ENCODE data around the gene UBAC2.
A peak's percentile ranks its signal among the peaks of the same experiment; 100 is the strongest.
"Not testable (repeated sequence)": the region's sequence is repeated elsewhere in the genome, so short reads cannot be mapped to it uniquely, and the experiment has no call there.

Gene UBAC2

DNA sequence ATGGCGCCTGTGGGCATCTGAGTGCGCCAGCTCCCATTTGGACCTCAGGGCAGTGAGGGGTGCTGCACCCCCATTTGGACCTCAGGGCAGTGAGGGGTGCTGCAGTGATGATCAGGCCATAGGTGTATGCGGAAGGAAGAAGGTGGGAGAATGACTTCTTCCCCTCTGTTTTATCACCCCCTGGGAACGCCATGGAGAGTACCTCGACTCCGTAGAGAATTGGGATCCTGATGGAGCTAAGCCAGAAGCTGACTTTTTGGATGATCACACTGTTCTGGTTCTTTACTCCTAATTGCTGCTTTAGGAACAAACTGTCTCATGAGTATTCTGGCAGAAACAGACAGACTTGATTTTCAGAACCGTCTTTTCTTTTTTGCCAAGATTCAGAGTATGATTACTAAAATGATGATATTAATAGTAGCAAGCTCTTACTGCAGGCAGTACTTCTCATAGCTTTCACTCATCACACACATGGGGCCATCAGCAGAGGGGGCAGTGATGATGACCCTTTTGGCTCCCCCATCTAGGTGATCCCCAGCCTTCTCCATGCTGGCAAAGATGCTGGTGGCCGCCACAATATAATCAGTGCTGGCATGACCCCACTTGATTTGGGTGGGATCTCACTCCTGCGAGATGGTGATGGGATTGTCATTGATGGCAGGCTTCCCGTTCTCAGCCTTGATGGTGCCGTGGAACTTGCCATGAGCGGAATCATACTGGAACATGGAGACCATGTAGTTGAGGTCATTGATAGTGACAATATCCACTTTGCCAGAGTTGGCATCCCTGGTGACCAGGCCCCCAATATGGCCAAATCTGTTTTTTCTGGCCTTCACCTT is 10.3 kb upstream of the UBAC2 start:
- no peak for DNase-seq

DNA sequence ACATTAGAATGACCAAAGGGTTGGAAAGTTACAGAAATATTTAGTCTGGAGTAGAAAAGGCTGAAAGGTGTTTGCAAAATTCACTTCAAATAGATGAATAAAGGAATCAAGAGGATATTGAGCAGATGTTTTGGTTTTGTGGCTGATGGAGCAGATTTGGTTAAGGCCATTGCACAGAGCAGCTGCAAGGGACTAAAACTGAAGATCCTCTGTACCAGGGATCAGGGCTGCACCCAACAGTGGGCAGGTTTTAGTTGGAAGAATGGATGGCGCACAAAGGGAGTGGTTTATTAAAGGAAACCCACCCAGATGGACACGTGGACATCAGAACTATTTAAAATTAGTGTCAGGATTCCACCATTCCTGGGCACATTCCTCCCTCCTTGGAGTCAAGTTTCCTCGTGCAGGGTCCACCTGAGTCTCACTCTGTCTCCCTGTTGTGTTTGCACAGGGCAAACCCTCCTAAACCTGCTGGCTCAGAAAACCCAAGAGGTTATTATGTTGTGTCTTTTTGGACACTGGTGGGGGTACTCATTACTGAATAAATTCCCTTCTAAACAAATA is 9.2 kb upstream of the UBAC2 start:
- no peak for DNase-seq

DNA sequence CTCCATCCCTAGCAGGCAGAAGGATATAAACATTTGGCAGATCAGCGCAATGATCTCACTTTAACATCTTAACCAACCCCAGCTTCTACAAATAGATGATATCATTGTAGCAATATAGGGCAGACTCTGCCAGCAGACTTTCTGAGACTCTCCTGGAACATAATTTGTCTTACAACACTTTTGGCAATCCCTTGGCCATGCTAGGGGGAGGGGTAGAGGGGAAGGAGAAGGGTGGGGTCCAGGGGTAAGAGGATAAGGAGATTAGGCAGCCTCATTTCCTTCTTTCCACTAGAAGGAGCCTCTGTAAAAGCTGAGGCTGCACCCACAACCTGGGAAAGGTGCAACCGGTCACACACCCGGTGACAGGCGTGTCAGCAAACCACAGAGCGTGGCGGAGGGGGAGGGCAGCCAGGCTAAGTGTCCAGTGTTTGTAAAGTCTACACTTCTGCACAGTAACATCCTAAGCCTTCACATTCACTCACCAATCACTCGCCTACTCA is 8.7 kb upstream of the UBAC2 start:
- no peak for DNase-seq

DNA sequence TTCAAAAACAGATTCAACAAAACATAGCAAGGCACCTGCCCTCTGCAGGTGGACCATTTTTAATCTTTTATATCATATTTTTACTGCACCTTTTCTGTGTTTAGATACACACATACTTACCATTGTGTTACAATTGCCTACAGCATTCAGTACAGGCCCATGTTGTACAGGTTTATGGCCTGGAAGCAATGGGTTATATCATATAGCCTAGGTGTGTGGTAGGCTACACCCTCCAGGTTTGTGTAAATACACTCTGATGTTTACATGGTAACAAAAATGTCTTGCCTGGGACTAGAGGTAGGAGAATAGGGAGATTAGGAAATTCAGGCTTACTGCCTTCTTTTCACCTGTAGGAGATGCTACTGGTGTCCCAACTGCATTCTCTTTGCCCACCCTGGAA is 8.2 kb upstream of the UBAC2 start:
- DNase-seq, result no peak

DNA sequence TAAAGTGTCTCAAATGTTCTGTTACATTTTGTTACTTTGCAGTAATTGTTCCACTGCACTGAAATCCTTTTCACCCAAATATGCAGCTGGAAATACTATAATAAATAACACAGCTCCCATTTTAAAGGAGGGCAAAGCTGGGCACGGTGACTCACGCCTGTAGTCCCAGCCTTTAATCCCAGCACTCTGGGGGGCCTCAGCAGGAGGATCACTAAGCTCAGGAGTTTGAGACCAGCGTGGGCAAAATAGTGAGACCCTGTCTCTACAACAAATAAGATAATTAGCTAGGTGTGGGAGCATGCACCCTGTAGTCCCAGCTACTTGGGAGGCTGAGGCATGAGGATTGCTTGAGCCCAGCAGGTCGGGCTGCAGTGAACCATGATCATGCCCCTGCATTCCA is 7.5 kb upstream of the UBAC2 start:
- no peak for DNase-seq

DNA sequence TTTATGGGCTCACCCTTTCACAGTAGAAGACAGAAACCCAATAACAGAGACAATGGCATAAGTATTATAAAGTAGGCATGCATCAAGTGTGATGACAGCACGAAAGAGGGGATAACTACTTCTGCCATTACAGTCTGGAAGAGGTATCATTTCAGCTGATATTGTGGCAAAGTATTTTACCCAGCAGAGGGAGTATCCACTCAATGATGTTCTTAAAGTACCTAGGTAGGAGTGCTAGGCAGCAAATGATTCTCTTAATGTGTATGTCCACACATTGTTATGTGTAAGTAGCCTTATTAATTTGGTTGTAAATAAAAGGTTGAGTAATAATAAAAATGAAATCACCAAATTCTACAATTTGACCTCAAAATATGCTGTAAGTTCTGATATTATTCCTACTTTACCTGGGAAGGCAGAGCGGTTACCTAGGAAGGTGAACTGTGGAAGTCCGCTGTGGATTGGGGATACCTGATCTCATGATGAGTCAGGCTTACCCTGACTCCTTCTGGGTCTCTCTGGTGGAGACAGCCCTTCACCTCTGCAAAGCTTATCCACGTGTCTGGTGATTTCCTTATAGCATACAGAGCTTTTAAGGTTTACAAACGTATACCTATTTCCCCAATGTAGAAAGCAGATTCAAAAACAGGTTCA is 4.1 kb upstream of the UBAC2 start:
- no peak for DNase-seq

DNA sequence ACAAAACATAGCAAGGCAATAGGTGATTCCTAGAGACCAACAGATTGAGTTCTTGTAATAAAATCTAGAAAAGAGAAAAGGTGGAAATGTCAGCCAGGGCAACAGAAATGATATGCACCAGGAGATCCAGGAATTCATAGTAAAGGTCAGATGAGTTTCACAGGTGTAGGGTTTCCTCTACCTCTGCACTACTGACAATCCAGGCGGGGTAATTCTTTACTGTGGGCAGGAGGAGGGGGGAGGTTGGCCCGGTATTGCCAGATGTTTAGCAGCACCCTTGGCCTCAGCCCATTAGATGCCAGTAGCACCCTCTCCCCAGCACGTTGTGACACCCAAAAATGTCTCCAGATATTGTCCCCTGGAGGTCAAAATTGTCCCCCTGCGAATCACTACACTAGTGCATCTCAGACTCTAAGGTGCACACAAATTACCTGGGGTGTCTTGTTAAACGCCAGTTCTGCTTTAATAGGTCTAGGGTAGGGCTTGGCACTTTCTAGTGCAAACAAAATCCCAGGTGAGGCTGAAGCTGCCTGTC is 3.5 kb upstream of the UBAC2 start:
- no peak for DNase-seq

DNA sequence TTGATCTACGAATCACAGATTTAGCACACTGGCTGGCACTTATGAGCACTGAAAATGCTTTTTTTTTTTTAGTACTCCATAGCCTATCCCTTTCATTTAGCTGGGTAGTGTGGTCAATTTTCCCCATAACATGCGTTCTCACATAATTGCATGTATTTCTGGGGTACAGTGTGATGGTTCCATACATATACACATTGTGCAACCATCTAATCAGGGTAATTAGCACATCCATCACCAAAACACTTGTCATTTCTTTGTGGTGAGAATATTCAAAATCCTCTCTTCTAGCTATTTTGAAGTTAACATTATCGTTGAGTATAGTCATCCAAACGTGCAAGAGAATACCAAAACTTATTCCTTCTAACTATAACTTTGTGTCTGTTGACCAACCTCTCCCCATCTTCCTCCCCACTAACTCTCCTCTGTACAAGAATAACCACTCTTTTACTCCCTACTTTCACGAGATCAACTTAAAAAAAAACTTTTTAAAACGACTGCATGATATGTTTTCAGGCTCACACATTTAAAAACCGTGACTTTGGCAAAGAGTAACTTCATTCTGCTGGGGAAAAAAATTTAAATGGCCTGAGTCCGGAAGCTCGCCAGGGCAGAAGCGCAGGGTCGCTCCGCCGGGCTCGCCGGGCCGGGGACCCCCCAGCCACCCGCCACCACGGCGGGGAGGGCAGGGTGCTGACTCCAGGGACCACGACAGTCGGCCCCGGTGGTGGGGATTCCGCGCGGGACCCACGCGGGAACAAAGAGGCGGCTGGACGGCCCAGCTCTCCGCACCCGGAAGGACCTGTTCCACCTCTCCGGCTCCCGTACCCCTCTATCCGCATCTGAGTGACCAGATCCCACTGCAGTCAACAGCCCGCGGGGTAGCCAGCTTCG is 868 bp upstream of the UBAC2 start:
- no peak for DNase-seq

DNA sequence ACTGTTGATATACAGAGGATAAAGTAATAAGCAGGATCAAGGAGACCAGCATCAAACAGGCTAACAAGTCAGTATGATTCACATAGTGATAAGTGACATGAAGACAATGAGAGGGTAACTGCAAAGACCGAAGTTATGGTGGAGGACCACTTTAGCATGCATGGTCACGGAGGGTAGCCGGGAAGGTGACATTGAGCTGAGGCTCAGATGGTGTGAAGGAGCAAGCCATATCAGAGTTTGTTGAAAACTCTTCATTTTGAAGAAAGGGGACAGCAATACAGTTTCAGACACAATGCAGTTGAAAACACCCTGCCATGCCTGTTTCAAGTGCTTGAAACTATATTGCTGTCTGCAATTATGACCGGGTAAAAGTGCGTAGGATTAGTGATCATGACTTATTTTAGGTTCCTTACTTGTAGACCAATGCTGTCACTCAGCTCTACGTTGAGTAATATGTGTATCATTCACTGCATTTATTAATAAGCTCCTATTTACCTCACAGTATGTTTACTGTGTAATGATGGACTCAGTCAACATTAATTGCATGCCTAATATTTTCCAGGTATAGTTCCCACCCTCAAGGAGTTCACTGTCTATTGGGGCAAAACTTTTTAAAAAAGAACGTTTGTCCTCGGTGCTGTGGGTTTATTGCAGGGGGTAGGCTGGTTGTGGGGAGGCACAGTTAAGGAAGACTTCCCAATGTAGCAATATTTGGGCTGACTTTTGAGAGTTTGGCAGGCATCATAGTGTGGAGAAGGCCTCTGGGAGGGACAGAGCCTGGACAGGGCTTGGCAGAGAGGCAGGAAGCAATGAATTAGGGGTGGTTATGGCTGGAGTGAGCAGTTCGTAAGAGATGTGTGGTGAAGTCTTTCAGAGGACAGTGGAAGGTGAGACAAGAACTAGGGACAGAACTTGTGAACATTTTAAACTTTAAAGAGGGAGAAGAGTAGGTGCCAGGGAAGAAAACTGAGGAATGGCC is 3.2 kb downstream of the UBAC2 start:
- DNase-seq, result no peak

DNA sequence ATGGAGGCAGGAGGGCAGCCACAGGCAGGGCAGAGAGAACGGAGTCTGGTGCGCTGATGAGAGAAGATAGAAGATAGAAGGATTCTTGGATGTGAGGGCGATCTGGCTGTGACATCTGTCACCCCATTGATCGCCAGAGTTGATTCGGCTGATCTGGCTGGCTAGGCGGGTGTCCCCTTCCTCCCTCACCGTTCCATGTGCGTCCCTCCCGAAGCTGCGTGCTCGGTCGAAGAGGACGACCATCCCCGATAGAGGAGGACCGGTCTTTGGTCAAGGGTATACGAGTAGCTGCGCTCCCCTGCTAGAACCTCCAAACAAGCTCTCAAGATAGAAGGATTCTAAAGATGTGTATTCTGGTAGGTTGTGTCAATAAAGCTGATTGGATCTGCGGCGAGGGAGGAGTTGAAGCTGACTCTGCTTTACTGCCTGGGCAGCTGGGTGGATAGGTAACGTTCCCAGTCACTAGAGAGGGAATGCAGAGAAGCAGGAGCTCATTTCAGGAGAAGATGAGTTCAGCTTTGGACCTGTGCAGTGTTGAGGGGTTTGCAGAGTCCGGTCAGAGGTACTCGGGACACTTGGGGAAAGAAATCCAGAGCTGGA is 5.1 kb downstream of the UBAC2 start:
- no peak for DNase-seq

DNA sequence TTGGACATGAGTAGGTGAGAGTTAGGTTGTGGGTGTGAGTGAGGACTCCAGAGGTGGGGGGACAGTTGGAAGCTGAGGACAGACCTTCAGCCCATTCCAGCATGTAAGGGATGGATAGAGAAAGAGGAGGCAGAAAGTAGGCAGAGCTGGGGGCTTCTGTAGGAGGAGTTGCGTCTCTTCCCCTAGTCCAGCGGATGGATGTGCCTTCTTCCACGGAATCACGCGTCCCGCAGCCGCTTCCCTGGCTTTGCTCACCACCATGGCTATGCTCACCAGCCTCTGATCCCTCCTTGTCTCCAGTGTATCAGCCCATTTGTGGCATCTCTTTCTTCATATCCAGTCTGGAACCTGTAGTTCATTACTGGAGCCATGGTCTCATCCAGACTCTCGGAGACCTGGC is 5.6 kb downstream of the UBAC2 start:
- no peak for DNase-seq

DNA sequence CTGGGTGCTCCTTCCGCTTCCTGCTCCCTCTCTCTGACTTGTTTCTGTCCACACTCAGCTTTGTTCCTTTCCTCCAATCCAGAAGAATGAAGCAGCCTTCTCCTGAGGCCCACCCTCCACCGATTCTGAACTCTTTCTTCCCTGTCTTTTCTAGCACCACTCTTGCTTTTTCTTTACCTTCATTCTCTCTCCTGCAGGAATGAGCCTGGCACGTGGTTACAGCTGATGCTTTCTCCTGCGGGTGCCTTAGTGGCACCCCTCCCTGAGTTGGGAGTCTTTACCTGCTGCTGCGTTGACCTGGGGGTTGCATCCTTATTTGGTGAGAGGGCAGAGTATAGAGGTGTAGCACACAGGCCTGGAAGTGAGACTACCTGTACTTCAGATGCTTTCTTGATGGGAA is 6.2 kb downstream of the UBAC2 start:
- no peak for DNase-seq

DNA sequence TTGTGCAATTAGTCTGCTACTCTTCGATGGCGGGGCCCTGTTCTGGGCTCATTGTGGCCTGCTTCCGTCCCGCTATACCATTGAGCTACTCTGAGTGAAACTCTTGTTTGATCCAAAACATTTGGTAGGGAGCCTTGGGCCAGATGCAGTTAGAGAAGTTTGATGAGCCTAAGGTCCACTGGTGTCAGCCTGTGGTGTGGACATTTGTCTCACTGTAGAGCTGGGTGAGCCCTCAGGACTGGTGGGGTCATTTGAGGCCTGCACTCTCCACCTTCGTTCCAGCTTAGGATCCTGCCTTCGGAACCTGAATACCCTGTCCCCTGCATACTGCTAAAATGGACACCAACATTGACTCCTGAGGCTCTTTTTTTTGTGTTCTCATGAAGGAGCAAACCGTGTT is 6.9 kb downstream of the UBAC2 start:
- DNase-seq, result no peak

DNA sequence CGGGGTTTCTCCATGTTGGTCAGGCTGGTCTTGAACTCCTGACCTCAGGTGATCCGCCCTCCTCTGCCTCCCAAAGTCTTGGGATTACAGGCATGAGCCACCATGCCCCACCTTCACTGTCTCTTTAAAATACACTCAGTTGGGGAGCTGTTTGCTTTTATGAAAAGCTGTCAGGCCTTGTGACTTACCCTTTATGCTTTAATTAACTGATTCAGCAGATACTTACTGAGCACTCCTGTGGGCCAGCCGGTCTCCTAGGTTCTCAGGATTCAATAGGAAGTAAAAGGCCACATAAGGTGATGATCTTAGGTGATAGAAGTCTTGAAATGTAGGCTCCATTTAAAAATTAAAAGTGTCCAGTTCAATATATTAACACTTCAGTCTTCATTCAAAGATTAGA is 7.5 kb downstream of the UBAC2 start:
- DNase-seq, result no peak

DNA sequence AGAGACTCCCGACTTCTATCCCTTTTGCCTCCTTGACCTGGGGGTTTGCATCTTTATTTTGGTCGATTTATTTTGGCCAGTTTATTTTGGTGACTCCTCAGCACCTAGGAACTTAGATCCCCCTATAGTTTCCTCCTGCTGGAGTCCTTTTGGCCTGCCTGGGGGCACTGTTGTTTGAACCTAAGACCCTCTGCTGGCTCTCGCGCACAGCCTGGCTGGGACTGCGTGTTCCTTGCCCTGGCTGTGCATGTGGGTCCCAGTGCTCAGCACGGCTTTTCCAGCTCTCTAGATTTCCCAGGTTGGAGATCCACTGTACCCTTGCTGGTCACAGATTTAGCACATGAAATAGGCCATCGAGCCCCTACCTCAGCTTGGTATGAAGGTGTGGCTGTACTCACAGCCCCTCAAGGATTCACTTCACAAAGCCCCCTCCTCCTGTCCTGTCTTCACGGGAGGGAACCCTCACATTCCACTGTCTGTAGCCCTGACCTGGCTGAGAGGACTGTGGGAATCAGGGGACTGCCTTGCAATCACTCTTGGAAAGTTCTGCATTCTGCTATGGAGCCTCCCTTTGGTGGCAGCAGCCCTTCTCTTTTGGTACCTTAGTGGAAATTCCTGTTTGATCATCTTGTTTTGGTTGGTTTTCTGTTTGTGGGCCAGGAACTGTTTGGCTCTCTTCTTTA is 8.3 kb downstream of the UBAC2 start:
- DNase-seq, result no peak

DNA sequence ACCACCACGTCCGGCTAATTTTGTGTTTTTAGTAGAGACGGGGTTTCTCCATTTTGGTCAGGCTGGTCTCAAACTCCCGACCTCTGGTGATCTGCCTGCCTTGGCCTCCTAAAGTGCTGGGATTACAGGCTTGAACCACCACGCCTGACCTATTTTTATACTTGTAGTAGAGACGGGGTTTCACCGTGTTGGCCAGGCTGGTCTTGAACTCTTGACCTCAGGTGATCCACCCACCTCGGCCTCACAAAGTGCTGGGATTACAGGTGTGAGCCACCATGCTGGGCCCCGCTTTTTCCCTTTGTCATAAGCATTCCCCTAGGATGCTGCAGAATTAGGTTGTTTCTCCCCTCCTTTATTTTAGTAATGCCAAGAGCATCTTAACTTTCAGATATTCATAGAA is 10.0 kb downstream of the UBAC2 start:
- DNase-seq, result not testable (repeated sequence)

DNA sequence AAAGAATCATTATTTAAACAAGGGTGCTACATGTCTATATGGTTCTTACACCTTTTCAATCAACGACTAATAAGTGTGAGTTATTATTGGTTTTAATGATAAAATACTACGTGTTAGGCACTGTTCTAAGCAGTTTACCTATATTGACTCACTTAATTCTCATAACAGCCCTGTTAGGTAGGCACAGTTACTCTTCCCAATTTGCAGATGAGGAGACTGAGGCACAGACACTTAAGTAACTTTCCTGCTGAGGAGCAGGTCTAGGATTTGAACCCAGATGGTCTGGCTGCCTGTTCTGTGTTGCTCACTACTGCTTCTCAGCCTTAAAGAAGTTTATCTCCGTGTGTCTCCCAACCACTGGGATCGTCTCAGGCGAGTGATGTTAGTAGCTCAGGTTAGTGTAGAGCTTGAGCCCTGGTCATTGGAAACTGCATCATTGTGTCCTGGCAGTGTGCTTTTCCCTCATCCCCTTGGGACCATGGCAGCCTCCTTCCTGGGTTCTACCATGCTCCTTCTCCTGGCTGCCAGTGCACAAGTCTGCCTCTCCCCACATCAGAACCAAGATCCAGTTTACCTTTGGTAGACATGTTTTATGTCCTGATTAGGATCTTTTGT is 10.9 kb downstream of the UBAC2 start:
- DNase-seq, result no peak

DNA sequence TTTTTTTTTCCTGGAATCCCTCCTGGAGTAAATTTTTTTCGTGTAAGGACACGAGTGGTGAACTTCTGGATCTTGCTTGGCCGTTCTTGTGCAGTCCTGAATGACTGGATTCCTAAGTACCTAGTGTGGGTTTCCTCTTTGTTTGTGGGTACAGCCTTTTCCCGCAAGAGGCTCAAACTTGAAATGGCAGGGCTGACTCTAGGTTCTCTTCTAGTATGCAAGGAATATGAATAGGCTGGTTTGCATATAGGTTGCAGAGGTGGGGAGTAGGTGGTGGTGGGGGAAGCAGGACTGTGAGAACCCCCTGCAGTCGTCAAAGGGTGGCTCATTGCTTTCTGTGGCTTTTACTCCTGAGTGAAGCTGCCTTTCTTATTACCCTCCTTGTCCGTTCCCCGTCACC is 13.6 kb downstream of the UBAC2 start:
- DNase-seq, result peak; percentile 77

DNA sequence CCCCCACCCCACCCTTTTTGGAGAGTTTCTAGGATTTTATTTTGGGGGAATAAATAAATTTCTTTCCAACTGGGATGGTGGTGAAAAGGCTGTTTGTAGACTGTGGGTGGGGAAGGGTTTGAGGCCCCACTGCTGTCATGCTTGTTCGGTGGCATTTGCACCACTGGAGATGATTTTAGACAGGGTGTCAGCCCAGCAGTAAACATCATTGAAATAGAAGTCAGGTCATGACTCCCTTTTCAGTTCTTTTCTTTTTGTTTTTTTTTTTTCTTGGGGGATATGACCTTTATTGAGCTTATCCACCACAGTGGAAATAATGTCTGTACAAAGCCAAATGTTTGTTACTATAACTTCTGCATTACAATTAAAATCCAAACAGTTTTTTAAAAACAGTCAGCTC is 14.1 kb downstream of the UBAC2 start:
- DNase-seq, result no peak

DNA sequence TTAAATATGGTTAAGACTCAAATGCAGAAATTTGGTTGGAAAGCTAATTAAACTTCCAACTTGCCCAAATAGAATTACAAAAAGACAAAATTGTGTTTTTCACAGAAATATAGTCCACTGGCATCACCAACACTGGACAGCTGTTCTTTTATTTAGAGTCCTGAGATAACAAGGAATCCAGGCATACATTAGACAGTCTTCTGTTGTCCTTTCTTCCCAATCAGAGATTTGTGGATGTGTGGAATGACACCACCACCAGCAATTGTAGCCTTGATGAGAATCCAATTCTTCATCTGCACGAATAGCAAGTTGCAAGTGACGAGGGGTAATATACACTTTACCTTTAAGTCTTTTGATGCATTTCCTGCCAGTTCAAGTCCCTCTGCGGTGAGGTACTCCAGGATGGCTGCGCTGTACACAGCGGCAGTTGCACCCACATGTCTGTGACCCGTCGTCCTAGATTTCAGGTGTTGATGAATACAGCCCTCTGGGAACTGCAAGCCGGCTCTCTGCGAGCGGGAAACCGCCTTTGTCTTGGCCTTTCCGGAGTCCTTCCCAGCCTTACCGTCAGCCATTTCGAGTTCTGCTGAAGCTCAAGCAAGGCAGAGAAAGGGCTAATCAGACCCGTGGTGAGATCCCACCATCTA is 14.7 kb downstream of the UBAC2 start:
- DNase-seq, result peak; percentile 86
